Neutrophil (primary cell): ENCODE results near the gene POMP.

Experiments
- H3K27ac ChIP-seq: fragments of 200-600 bp; sonication (generic); 2 replicates; pipeline ENCODE4 v1.5.1; 2016; ENCODE audit warnings: mild to moderate bottlenecking, moderate library complexity
- H3K27me3 ChIP-seq: fragments of 200-600 bp; sonication (generic); 2 replicates; pipeline ENCODE4 v1.6.0; 2016; ENCODE audit warnings: mild to moderate bottlenecking
- H3K36me3 ChIP-seq: fragments of 200-600 bp; sonication (generic); 2 replicates; pipeline ENCODE4 v1.5.1; 2017
- H3K4me1 ChIP-seq, 2 experiments: fragments of 200-600 bp in 1 of 2; sonication (generic) in 1 of 2; 1 replicate in 1 of 2; 2 replicates in 1 of 2; pipeline versions ENCODE4 v1.5.1 to v1.6.1; 2013 to 2016; ENCODE audit warnings: low read depth in 1 of 2, low read length in 1 of 2, mild to moderate bottlenecking in 1 of 2, moderate library complexity in 1 of 2; ENCODE audit not compliant: control insufficient read depth in 1 of 2, insufficient read depth in 1 of 2
- H3K4me3 ChIP-seq, 2 experiments: fragments of 200-600 bp in 1 of 2; sonication (generic) in 1 of 2; 1 replicate in 1 of 2; 2 replicates in 1 of 2; pipeline ENCODE4 v1.5.1; 2013 to 2016; ENCODE audit warnings: low read depth in 1 of 2, low read length in 1 of 2, mild to moderate bottlenecking in 1 of 2, moderate library complexity in 1 of 2
- H3K9me3 ChIP-seq: fragments of 200-600 bp; sonication (generic); 2 replicates; pipeline ENCODE4 v1.5.1; 2016
- TF ChIP-seq, protein P1 (sequence below): fragments of 200-600 bp; sonication (generic); IDR thresholded peaks from 2 replicates; pipeline ENCODE4 v1.5.1; 2016; ENCODE audit warnings: antibody characterized with exemption

Gene POMP

DNA sequence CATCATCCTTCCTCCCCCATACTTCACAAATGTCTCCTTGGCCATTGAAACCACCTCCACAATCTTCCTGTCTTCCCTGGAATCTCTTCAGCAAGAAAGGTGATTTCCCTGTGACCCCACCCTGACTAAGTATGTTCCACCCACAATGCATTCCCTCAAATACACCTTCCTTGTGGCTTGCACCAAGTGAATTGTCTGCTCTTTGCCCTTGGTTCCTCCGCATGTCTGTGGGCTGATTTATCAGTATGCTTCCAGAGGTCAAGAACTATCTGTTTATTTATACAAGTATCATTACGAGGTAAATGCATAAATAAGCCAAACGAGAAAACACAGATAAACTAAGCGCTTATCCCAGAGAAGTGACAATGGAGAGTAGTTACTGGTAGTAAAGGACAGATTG, 45.4 kb upstream of the POMP start:
- Histone ChIP-seq H3K4me1 (peaks cover 5 to 7% of the 10 kb centered on the region in 2 experiments), H3K36me3 (no peaks in the 10 kb centered on the region), H3K27me3 (peaks cover 10% of the 10 kb centered on the region), H3K4me3 (no peak overlapping the region), H3K9me3 (no peaks in the 10 kb centered on the region), H3K27ac (no peak overlapping the region)
- TF ChIP-seq, protein P1, sequence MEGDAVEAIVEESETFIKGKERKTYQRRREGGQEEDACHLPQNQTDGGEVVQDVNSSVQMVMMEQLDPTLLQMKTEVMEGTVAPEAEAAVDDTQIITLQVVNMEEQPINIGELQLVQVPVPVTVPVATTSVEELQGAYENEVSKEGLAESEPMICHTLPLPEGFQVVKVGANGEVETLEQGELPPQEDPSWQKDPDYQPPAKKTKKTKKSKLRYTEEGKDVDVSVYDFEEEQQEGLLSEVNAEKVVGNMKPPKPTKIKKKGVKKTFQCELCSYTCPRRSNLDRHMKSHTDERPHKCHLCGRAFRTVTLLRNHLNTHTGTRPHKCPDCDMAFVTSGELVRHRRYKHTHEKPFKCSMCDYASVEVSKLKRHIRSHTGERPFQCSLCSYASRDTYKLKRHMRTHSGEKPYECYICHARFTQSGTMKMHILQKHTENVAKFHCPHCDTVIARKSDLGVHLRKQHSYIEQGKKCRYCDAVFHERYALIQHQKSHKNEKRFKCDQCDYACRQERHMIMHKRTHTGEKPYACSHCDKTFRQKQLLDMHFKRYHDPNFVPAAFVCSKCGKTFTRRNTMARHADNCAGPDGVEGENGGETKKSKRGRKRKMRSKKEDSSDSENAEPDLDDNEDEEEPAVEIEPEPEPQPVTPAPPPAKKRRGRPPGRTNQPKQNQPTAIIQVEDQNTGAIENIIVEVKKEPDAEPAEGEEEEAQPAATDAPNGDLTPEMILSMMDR = no peak

DNA sequence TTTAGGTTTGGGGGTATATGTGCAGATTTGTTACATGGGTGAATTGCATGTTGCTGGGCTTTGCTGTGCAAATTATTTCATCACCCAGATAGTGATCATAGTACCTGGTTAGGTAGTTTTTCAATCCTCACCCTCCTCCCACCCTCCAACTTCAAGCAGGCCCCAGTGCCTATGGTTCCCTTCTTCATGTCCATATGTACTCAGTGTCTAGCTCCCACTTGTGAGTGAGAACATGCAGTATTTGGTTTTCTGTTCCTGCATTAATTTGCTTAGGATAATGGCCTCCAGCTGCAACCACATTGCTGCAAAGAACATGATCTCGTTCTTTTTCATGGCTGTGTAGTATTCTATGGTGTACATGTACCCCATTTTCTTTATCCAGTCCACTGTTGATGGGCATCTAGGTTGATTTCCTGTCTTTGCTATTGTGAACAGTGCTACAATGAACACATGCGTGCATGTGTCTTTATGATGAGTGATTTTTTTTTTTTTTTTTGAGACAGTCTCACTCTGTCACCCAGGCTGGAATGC, 42.9 kb upstream of the POMP start:
- Histone ChIP-seq H3K4me1 (peaks cover 12 to 13% of the 10 kb centered on the region in 2 experiments), H3K36me3 (no peaks in the 10 kb centered on the region), H3K27ac (no peak overlapping the region), H3K4me3 (no peak overlapping the region), H3K9me3 (no peaks in the 10 kb centered on the region), H3K27me3 (peaks cover 10% of the 10 kb centered on the region)
- TF ChIP-seq, protein P1 = no peak

DNA sequence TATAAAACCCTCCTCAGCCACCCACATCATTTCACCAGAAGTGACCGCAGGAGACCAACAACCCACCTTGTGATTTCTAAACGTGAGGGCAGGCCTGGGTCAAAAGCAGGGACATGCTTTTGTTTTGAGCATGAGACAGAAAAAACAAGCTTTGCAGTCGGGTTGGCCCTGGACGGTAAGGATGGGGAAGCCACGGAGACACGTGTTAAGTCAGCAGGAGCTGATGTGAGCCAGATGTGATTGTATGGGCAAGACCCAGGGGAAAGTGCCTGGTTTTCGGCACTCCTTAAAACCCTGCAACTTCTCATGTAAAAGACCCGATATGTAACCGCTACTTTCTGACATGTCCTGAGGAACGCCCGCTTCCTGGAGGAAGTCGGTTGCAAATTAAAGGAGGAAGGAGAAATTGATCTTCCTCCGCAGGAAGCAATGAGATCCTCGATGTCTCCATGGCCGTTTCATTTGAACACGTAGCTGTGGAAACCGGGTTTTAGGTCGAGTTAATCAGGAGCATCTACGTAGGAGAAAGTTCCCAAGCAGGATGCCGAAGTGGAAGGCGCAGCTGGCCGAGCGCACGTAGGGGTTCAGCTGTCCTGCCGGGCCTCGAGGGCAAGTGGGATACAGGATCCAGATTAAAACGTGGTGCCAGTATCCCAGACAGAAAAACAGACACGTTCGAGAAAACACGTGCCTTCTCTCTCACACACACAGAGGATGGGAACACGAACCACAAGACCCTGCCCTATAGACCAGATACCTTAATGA, 40.5 kb upstream of the POMP start:
- TF ChIP-seq, protein P1 = no peak

DNA sequence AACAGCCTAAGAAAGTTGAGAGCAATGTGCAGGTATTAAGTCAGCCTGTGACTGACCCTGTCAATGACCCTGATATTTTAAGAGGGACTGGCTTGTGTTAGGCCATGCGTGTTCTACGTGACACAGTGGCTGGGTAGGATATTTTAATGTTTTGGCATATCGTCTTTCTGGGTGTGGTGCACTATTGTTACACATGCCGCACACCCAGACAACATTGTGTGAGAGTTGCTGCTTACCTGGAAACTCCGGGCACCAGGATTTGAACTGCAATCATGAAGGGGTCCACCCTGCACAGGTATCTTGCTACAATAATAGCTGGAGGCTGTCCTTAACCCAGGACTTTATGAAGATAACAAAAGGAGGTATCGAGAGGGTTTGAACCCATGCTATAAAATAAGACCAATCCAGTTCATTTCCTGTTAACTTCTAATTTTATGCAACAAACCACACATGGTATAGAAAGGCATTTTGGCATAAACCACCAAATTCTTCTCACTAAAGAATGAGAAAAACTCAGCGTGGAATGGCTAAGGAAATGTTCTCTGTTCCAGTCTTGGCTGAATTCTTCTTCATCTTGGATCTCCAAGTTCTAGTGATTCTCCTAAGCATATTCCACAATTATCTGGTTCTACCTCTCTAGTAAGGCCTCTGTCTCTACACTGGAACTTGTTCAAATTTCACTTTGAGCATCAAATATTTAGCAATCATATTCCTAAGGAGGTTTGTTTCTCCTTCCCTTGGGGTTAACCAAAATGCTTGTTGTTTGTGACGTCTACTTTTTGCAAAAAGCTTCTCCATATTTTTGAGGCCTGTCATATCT, 38.7 kb upstream of the POMP start:
- H3K4me3 ChIP-seq = no peak overlapping the region
- TF ChIP-seq, protein P1 = no peak
- no peaks in the 10 kb centered on the region for H3K36me3 ChIP-seq
- no peak overlapping the region for H3K27ac ChIP-seq
- H3K4me1 ChIP-seq = peaks cover 43 to 44% of the 10 kb centered on the region in 2 experiments
- no peaks in the 10 kb centered on the region for H3K27me3 ChIP-seq
- no peaks in the 10 kb centered on the region for H3K9me3 ChIP-seq

More for the DNA sequence above, 40.5 kb upstream of the POMP start:
- Histone ChIP-seq H3K4me1 (peaks cover 32% of the 10 kb centered on the region in 2 experiments), H3K36me3 (no peaks in the 10 kb centered on the region), H3K9me3 (no peaks in the 10 kb centered on the region), H3K27me3 (peaks cover 2% of the 10 kb centered on the region), H3K27ac (no peak overlapping the region), H3K4me3 (peak overlapping the region in 1 of 2 experiments; percentile 1)

GRCh38 chr13:28621449-28621848, 37.5 kb upstream of the POMP start:
- Histone ChIP-seq H3K27me3 (no peaks in the 10 kb centered on the region), H3K36me3 (no peaks in the 10 kb centered on the region), H3K4me1 (peaks cover 43 to 44% of the 10 kb centered on the region in 2 experiments), H3K27ac (peak overlapping the region; percentile 29), H3K9me3 (no peaks in the 10 kb centered on the region), H3K4me3 (no peak overlapping the region)
- TF ChIP-seq, protein P1 = no peak
